Left ventricle myocardium inferior (tissue), 1 donor: Measurements from ENCODE around the gene C16orf96. TPM values are rescaled to one million over a fixed set of nuclear protein-coding genes. Genes with fewer than 3 reads are reported as not detected.

Source experiments
- DNase-seq: peaks from one replicate; pipeline ENCODE4 v3.0.0-alpha.2; 2020
- H3K27ac ChIP-seq: fragments of 200-600 bp; replicated peaks from 2 replicates; pipeline ENCODE4 v1.8.0; 2021
- H3K27me3 ChIP-seq: fragments of 200-600 bp; 2 replicates; pipeline ENCODE4 v1.8.0; 2021; ENCODE audit warnings: low read depth
- H3K36me3 ChIP-seq: fragments of 200-600 bp; 2 replicates; pipeline ENCODE4 v1.8.0; 2021
- H3K4me1 ChIP-seq: fragments of 200-600 bp; 2 replicates; pipeline ENCODE4 v1.8.0; 2021
- H3K4me3 ChIP-seq: fragments of 200-600 bp; 2 replicates; pipeline ENCODE4 v1.8.0; 2021; ENCODE audit warnings: mild to moderate bottlenecking, moderate library complexity
- H3K9me3 ChIP-seq: fragments of 200-600 bp; replicated peaks from 2 replicates; pipeline ENCODE4 v1.8.0; 2021
- intact Hi-C: fragments of 100-400 bp; cut with micrococcal nuclease; formaldehyde crosslinking; loops from one replicate; pipeline ENCODE4 v1.11.0; 2022
- total RNA-seq: library from RNA; stranded (reverse); fragmentation: NEBNext Ultra II Directional; extraction: Animal tissue kit (Norgen Biotek cat#: 25700); gene quantifications from one replicate; pipeline ENCODE4 v1.2.1, GENCODE V29; 2021
- TF ChIP-seq, protein P1 (sequence below): fragments of 200-600 bp; IDR thresholded peaks from 2 replicates; pipeline ENCODE4 v1.8.0; 2021; ENCODE audit warnings: antibody characterized with exemption, mild to moderate bottlenecking, borderline replicate concordance
- donor health status: DM: no; HTN: yes; CAD: no; lungs with severe emphysema.

Gene C16orf96
- total RNA-seq, 1 donor from 2014 or later = 0.08 TPM

DNA sequence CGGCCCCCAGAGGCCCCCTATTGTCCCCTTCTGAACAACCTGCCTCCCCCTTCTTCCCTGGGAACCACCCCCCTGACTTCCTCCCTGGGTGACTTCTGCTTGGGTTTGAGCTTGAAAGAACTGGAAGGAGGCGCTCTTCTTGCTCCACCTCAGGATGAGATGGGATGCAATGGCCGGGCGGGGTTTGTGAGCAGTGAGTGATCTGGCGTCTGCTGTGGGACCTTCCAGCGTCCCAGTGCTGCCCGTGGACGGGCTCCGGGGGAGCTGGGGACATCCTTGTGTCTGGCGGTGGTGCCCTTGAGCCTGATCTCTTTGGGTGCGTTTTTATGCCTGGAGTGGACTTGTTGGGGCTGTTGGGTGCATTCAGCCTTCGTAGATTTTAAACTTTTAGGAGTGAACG is 80.1 kb downstream of the C16orf96 start:
- intact Hi-C loops = no loop called here
- peaks cover 8% of the 10 kb centered on the region for H3K36me3 ChIP-seq
- TF ChIP-seq, protein P1, sequence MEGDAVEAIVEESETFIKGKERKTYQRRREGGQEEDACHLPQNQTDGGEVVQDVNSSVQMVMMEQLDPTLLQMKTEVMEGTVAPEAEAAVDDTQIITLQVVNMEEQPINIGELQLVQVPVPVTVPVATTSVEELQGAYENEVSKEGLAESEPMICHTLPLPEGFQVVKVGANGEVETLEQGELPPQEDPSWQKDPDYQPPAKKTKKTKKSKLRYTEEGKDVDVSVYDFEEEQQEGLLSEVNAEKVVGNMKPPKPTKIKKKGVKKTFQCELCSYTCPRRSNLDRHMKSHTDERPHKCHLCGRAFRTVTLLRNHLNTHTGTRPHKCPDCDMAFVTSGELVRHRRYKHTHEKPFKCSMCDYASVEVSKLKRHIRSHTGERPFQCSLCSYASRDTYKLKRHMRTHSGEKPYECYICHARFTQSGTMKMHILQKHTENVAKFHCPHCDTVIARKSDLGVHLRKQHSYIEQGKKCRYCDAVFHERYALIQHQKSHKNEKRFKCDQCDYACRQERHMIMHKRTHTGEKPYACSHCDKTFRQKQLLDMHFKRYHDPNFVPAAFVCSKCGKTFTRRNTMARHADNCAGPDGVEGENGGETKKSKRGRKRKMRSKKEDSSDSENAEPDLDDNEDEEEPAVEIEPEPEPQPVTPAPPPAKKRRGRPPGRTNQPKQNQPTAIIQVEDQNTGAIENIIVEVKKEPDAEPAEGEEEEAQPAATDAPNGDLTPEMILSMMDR = no peak
- H3K4me1 ChIP-seq = peaks cover 18% of the 10 kb centered on the region
- no peak for DNase-seq
- H3K27me3 ChIP-seq = no peaks in the 10 kb centered on the region
- H3K4me3 ChIP-seq = no peak overlapping the region
- peaks cover 10% of the 10 kb centered on the region for H3K9me3 ChIP-seq
- H3K27ac ChIP-seq = no peak overlapping the region

DNA sequence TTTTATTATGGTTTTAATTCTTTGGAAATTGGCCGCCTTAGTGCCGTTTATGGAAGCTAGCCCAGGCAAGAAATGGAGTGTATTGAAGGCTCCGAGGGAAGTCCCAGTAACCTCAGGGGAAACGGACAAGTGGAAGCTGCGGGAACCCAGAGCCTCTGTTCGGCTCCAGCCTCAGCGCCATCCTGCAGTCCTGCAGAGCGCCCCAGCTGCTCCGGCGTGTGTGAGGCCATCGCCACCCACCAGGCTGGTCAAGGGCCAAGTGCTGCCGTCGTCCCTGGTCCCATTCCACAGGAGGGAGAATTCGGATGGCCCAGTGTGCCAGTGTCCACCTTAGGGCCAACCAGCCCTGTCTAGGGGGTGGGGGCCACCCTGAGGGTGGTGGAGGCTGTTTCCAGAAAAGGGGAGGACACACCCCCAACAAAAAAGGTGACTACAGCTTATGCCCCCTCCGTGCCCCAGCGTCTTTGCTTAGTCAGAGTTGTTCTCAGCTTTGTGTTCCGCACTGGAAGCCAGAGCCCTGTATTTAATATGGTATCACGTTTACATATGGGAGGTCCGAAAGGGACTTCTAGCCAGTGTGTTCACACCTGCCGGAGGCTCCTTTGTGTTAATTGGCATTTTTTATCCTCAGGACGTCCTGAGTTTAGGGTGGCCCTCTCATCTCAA is 81.5 kb downstream of the C16orf96 start:
- TF ChIP-seq, protein P1 = no peak
- Histone ChIP-seq H3K9me3 (no peaks in the 10 kb centered on the region), H3K4me1 (peaks cover 20% of the 10 kb centered on the region), H3K4me3 (no peak overlapping the region), H3K27me3 (no peaks in the 10 kb centered on the region), H3K27ac (no peak overlapping the region), H3K36me3 (peaks cover 8% of the 10 kb centered on the region)
- DNase-seq = no peak
- intact Hi-C loops = no loop called here

DNA sequence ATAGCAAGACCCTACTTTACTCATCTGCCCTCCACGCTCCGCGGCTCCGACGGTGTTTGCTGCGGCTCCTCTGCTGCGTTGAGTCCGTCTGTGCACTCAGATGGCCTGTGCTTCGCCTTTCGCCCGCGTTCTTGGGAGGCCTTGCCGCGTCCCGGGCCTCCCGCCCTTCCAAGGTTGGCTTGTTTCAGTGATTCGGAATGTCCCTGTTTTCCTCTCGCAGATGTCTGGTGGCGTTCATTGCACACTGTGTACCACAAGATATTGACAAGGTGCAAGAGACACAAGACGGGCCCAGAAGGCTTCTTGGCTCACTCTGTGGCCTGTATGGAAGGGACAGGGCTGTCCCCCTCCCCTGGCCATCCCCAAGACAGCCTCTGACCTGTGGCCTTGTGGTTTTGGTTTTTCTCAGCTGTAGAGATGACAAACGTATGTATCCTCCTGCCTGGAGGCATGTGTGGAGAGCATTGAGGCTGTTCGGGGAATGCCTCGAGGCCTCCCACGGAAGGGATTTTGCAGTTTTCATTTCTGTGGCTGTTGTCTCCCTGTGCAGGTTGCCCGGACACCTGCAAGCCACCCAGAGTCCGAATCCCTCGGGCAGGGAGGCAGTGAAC is 83.9 kb downstream of the C16orf96 start:
- H3K27ac ChIP-seq = peak overlapping the region; percentile 2
- H3K27me3 ChIP-seq = no peaks in the 10 kb centered on the region
- intact Hi-C loops = no loop called here
- H3K4me1 ChIP-seq = peaks cover 20% of the 10 kb centered on the region
- no peak overlapping the region for H3K4me3 ChIP-seq
- H3K36me3 ChIP-seq = peaks cover under 1% of the 10 kb centered on the region
- DNase-seq = no peak
- TF ChIP-seq, protein P1 = no peak
- no peaks in the 10 kb centered on the region for H3K9me3 ChIP-seq

DNA sequence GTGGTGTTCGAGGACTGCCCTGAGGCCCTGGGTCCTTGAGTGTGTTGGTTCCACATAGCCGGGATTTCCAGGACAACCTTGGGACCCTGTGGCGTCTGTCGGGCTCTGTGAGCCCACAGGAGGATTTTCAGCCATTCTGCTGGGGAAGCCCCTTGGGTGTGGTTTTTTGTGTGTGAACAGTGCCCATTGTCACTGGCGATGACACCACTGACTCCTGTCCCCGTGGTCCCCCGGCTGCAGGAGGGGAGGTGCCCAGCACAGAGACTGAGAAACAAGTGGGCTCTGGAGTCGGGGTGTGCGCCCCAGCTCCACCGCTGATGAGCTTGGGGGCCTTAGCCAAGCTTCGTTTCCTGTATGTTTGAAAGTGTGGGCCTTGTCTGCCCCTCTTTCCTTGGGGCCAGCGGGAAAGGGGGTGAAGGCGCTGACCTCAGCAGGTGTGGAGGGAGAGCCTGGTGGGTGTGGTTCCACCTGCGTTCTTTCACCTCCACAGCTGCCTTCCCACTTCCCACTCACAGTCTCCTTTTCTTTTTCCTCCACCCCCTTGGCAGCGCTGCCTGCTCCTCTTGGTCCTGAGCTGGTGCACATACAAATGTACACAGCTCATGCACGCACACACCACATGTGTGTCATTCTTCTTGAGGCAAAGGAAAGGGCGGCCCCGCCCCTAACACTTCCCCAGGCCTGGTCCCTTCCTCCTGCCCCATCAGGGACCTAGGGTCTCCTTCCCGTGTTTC is 84.6 kb downstream of the C16orf96 start:
- no peak overlapping the region for H3K4me3 ChIP-seq
- H3K27me3 ChIP-seq = no peaks in the 10 kb centered on the region
- TF ChIP-seq, protein P1 = no peak
- DNase-seq = no peak
- H3K36me3 ChIP-seq = peaks cover 4% of the 10 kb centered on the region
- intact Hi-C loops = no loop called here
- H3K27ac ChIP-seq = no peak overlapping the region
- no peaks in the 10 kb centered on the region for H3K9me3 ChIP-seq
- H3K4me1 ChIP-seq = peaks cover 20% of the 10 kb centered on the region

DNA sequence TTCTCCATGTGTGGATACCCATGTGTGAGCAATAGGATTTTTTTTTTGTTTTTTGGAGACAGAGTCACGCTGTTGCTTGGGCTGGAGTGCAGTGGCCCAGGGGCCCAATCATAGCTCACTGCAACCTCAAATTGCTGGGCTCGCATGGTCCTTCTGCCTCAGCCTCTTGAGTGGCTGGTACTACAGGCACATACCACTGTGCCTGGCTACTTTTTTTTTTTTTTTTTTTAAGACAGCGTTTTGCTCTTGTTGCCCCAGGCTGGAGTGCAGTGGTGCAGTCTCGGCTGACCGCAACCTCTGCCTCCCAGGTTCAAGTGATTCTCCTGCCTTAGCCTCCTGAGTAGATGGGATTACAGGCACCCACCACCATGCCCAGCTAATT is 85.2 kb downstream of the C16orf96 start:
- no peaks in the 10 kb centered on the region for H3K27me3 ChIP-seq
- TF ChIP-seq, protein P1 = no peak
- H3K9me3 ChIP-seq = no peaks in the 10 kb centered on the region
- H3K27ac ChIP-seq = no peak overlapping the region
- peaks cover 7% of the 10 kb centered on the region for H3K36me3 ChIP-seq
- DNase-seq = no peak
- H3K4me1 ChIP-seq = peaks cover 20% of the 10 kb centered on the region
- H3K4me3 ChIP-seq = no peak overlapping the region
- intact Hi-C loops = no loop called here
